22Rv1 (cell line): ENCODE results near the gene SYTL1.

ENCODE experiments used
- CTCF ChIP-seq: fragments of 450-650 bp; IDR thresholded peaks from 2 replicates; pipeline ENCODE4 v1.5.1; 2017; ENCODE audit warnings: mild to moderate bottlenecking
- ZFX ChIP-seq: fragments of 450-650 bp; IDR thresholded peaks from 2 replicates; pipeline ENCODE4 v1.6.1; 2017; ENCODE audit warnings: antibody characterized with exemption, borderline replicate concordance

GRCh38 chr1:27360159-27361043 is 18.6 kb downstream of the SYTL1 start:
- TF ChIP-seq CTCF (no peak), ZFX (no peak)
